Panc1 (cell line): Measurements from ENCODE around the gene FGFRL1. TPM values are rescaled to one million over a fixed set of nuclear protein-coding genes. Genes with fewer than 3 reads are reported as not detected.

Experiments used
- ATAC-seq: fragments of 200-7000 bp; cut with Tn5 transposase; 2 replicates; pipeline ENCODE4 v1.9.1; 2020; ENCODE audit warnings: mild to moderate bottlenecking, moderate library complexity
- BruUV-seq: library from RNA; stranded (reverse); fragments of 400-500 nt; replicated peaks from 2 replicates; lab custom pipeline; 2021; lab: Mats Ljungman, UMichigan
- CTCF ChIA-PET: fragments of 300-600 bp; sonication (Branson Sonifier 250); formaldehyde crosslinking; loops from one replicate; lab custom pipeline; 2022; ENCODE audit warnings: antibody characterized with exemption; lab: Charles Lee
- POLR2A ChIA-PET: fragments of 300-600 bp; sonication (Branson Sonifier 250); formaldehyde crosslinking; loops from one replicate; lab custom pipeline; 2022; ENCODE audit warnings: antibody characterized with exemption; lab: Charles Lee
- DNase-seq: peaks from one replicate; pipeline ENCODE4 v3.0.0-alpha.2; 2010; ENCODE audit warnings: low read depth, low spot score
- H3K27ac ChIP-seq: 2 replicates; pipeline ENCODE4 v1.5.1; 2011; ENCODE audit warnings: mild to moderate bottlenecking, low read length, inconsistent platforms
- H3K27me3 ChIP-seq: fragments of 200-500 bp; sonication (Bioruptor generic); 2 replicates; pipeline ENCODE4 v1.6.0; 2014; ENCODE audit warnings: low read length, inconsistent platforms; ENCODE audit not compliant: control insufficient read depth, insufficient read depth
- H3K36me3 ChIP-seq: fragments of 200-500 bp; sonication (Bioruptor generic); 2 replicates; pipeline ENCODE4 v1.5.1; 2014; ENCODE audit warnings: inconsistent platforms, mild to moderate bottlenecking, low read length, moderate library complexity; ENCODE audit not compliant: control insufficient read depth, insufficient read depth
- H3K4me1 ChIP-seq: 2 replicates; pipeline ENCODE4 v1.5.1; 2011; ENCODE audit warnings: inconsistent platforms, mild to moderate bottlenecking, low read length, moderate library complexity; ENCODE audit not compliant: control insufficient read depth, insufficient read depth
- H3K4me3 ChIP-seq, 2 experiments: 2 replicates each; pipeline ENCODE4 v1.5.1; 2011 to 2012; ENCODE audit warnings: low read depth in 2 of 2, low read length in 2 of 2, mild to moderate bottlenecking in 2 of 2, inconsistent platforms in 1 of 2, moderate library complexity in 1 of 2
- H3K9me3 ChIP-seq: fragments of 200-500 bp; sonication (Bioruptor generic); 2 replicates; pipeline ENCODE4 v1.5.1; 2014; ENCODE audit warnings: low read depth, mild to moderate bottlenecking, inconsistent platforms, low read length, moderate library complexity; ENCODE audit not compliant: control insufficient read depth, insufficient read depth
- POLR2AphosphoS5 ChIP-seq: IDR thresholded peaks from 2 replicates; pipeline ENCODE4 v1.6.1; 2012; ENCODE audit warnings: mild to moderate bottlenecking, low read depth, low read length, moderate library complexity
- REST ChIP-seq, 2 experiments: IDR thresholded peaks; 2 replicates each; pipeline ENCODE4 v1.6.1; 2011 to 2012; ENCODE audit warnings: low read depth in 2 of 2, control low read depth in 1 of 2, low read length in 1 of 2, mild to moderate bottlenecking in 1 of 2, moderate library complexity in 1 of 2; ENCODE audit not compliant: insufficient read depth in 1 of 2
- SIN3A ChIP-seq: IDR thresholded peaks from 2 replicates; pipeline ENCODE4 v1.6.1; 2012; ENCODE audit warnings: low read depth, mild to moderate bottlenecking, low read length, moderate library complexity, borderline replicate concordance; ENCODE audit not compliant: insufficient read depth
- TCF7L2 ChIP-seq: IDR thresholded peaks from 2 replicates; pipeline ENCODE4 v1.6.1; 2011; ENCODE audit warnings: mild to moderate bottlenecking, low read depth, low read length, inconsistent platforms
- in situ Hi-C: cut with HindIII; loops from 2 replicates; pipeline ENCODE4 v1.10.0; 2016; ENCODE audit warnings: low sequenced_read_pairs, low pct_unique_long_range_greater_than_20kb
- intact Hi-C: fragments of 100-400 bp; cut with micrococcal nuclease; formaldehyde crosslinking; loops from one replicate; pipeline ENCODE4 v1.10.0; 2022; ENCODE audit not compliant: unreplicated experiment
- total RNA-seq: library from RNA; stranded (reverse); gene quantifications from one replicate; pipeline ENCODE4 v1.2.1, GENCODE V29; 2021; ENCODE audit not compliant: unreplicated experiment
- TF ChIP-seq, protein P1 (sequence below): fragments of 450-650 bp; IDR thresholded peaks from 2 replicates; pipeline ENCODE4 v1.5.1; 2017; ENCODE audit warnings: mild to moderate bottlenecking

The FGFRL1 gene
- total RNA-seq, 1 experiment from 2014 or later: 43.1 TPM

- BruUV-seq: no TSS peak
- in situ Hi-C loops (no loop called here), intact Hi-C loops (no loop called here)
- Histone ChIP-seq H3K27ac (peak overlapping the region; percentile 92), H3K4me3 (no peak overlapping the region; a peak in 1 of 4 replicates), H3K9me3 (no peaks in the 10 kb centered on the region), H3K36me3 (no peaks in the 10 kb centered on the region), H3K4me1 (peaks cover 63% of the 10 kb centered on the region), H3K27me3 (no peaks in the 10 kb centered on the region)
- ChIA-PET POLR2A (no interaction called here), CTCF (interaction anchor here (0.5 kb wide), 1 partner anchor 24 kb away, joined by 6 read pairs; no protein-coding TSS in a partner anchor)
- ATAC-seq (peak; percentile 77), DNase-seq (peak; percentile 80)
- TF ChIP-seq, protein P1, sequence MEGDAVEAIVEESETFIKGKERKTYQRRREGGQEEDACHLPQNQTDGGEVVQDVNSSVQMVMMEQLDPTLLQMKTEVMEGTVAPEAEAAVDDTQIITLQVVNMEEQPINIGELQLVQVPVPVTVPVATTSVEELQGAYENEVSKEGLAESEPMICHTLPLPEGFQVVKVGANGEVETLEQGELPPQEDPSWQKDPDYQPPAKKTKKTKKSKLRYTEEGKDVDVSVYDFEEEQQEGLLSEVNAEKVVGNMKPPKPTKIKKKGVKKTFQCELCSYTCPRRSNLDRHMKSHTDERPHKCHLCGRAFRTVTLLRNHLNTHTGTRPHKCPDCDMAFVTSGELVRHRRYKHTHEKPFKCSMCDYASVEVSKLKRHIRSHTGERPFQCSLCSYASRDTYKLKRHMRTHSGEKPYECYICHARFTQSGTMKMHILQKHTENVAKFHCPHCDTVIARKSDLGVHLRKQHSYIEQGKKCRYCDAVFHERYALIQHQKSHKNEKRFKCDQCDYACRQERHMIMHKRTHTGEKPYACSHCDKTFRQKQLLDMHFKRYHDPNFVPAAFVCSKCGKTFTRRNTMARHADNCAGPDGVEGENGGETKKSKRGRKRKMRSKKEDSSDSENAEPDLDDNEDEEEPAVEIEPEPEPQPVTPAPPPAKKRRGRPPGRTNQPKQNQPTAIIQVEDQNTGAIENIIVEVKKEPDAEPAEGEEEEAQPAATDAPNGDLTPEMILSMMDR: no peak
- TF ChIP-seq SIN3A (0 out of 2 replicates have a peak, but pooled peaks have one; percentile 51), POLR2AphosphoS5 (peak; percentile 63; the same call in 1 of the 2 replicates)
Measured at GRCh38 chr4:1043651-1044468, 32.4 kb downstream of the FGFRL1 start.

DNA sequence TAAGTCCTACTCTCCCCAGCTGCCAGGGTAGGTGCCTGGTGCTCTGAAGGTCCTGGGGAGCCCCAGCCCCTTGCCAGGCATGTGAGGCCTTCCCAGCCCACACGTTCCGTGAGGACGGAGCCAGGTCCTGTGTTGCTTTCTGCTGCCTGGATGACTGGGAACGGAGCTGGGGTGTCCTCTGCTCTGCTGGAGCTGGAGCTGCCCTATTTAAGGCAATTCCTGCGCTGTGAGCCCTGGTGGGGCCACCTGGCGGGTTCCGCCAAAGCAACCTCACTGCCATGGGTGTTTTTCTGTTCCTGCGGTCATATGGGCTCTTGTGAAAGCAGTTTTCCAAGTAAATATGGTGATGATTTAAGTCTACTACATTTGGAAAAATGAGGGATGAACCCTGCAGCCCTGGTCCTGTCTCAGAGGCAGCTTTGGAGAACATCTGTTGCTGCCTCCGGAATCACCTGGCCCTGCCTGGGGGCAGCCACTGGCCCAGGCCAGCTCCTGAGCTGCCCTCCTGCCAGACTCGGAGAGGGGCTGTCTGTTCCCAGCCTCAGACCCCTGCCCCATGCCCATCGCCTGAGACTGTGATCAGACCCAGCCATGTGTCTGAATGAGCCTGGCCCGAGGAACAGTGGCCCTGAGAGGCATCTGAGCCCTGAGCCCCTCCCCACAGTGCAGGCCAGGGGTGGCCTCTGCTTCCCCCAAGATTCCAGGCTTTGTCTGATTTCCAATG, 33.2 kb downstream of the FGFRL1 start:
- ChIA-PET POLR2A (no interaction called here), CTCF (no interaction called here)
- no peaks in the 10 kb centered on the region for H3K36me3 ChIP-seq
- H3K9me3 ChIP-seq: no peaks in the 10 kb centered on the region
- no TSS peak for BruUV-seq
- no peak overlapping the region for H3K4me3 ChIP-seq
- peak overlapping the region; percentile 92 for H3K27ac ChIP-seq
- peaks cover 55% of the 10 kb centered on the region for H3K4me1 ChIP-seq
- no peaks in the 10 kb centered on the region for H3K27me3 ChIP-seq
- in situ Hi-C loops: no loop called here
- no peak for ATAC-seq
- intact Hi-C loops: no loop called here
- DNase-seq: no peak
- TF ChIP-seq POLR2AphosphoS5: no peak
- no peak for TF ChIP-seq SIN3A
- TF ChIP-seq, protein P1: no peak

- H3K27me3 ChIP-seq: no peaks in the 10 kb centered on the region
- ChIA-PET CTCF (no interaction called here), POLR2A (no interaction called here)
- peaks cover 50% of the 10 kb centered on the region for H3K4me1 ChIP-seq
- no peaks in the 10 kb centered on the region for H3K9me3 ChIP-seq
- in situ Hi-C loops (no loop called here), intact Hi-C loops (no loop called here)
- DNase-seq (no peak), ATAC-seq (no peak)
- peak overlapping the region; percentile 92 for H3K27ac ChIP-seq
- no TSS peak for BruUV-seq
- H3K4me3 ChIP-seq: peak overlapping the region in 1 of 2 experiments; percentile 30; a peak in 2 of 4 replicates
- no peaks in the 10 kb centered on the region for H3K36me3 ChIP-seq
- TF ChIP-seq TCF7L2: no peak
- TF ChIP-seq POLR2AphosphoS5: no peak
- TF ChIP-seq SIN3A: no peak
- TF ChIP-seq REST (IDR thresholded peaks at IDR 0.05; ENCODE audit: insufficient read depth in 1 of 2, low read depth in 2 of 2, low read length in 1 of 2): no peak
- TF ChIP-seq, protein P1: no peak
Measured at GRCh38 chr4:1045193-1045594, 33.8 kb downstream of the FGFRL1 start.
